Natural killer cell (primary cell): Measurements from ENCODE around the gene CAST. TPM values are rescaled to one million over a fixed set of nuclear protein-coding genes. Genes with fewer than 3 reads are reported as not detected.
A peak's percentile ranks its signal among the peaks of the same experiment; 100 is the strongest.

ENCODE experiments used
- ATAC-seq, 3 donors: fragments of 150-1000 bp in 2 of 3; fragments of 200-7000 bp in 1 of 3; cut with Tn5 transposase; 1 replicate in 1 of 3; 2 replicates in 2 of 3; pipeline ENCODE4 v1.10.0; 2021; ENCODE audit warnings: mild to moderate bottlenecking in 2 of 3, moderate library complexity in 2 of 3
- DNase-seq, 2 donors: peaks; one replicate each; pipeline versions ENCODE4 v3.0.0 to v3.0.0-alpha.2; 2013 to 2021; ENCODE audit warnings: mixed read lengths in 1 of 2
- H3K27ac ChIP-seq: one replicate; pipeline ENCODE4 v1.5.1; 2013; ENCODE audit warnings: mild to moderate bottlenecking, low read length
- H3K27me3 ChIP-seq: one replicate; pipeline ENCODE4 v1.6.1; 2013; ENCODE audit warnings: low read length; ENCODE audit not compliant: control insufficient read depth, insufficient read depth
- H3K36me3 ChIP-seq: one replicate; pipeline ENCODE4 v1.6.1; 2013; ENCODE audit warnings: low read length; ENCODE audit not compliant: control insufficient read depth, insufficient read depth
- H3K4me1 ChIP-seq: one replicate; pipeline ENCODE4 v1.6.1; 2013; ENCODE audit warnings: low read length; ENCODE audit not compliant: control insufficient read depth, insufficient read depth
- H3K4me3 ChIP-seq: one replicate; pipeline ENCODE4 v1.5.1; 2013; ENCODE audit warnings: low read length
- H3K9me3 ChIP-seq: one replicate; pipeline ENCODE4 v1.6.1; 2013; ENCODE audit warnings: low read length; ENCODE audit not compliant: control insufficient read depth, insufficient read depth
- H3K27ac Mint-ChIP-seq, 2 donors: one replicate each; pipeline ENCODE4 v1.8.0; 2022; ENCODE audit warnings: mild to moderate bottlenecking in 2 of 2, mixed read lengths in 2 of 2, moderate library complexity in 1 of 2
- H3K27me3 Mint-ChIP-seq, 2 donors: one replicate each; pipeline ENCODE4 v1.8.0; 2022; ENCODE audit warnings: low read depth in 2 of 2, mixed read lengths in 2 of 2
- H3K36me3 Mint-ChIP-seq: one replicate; pipeline ENCODE4 v1.8.0; 2022; ENCODE audit warnings: mixed read lengths
- H3K4me1 Mint-ChIP-seq, 2 donors: one replicate each; pipeline ENCODE4 v1.8.0; 2022; ENCODE audit warnings: mixed read lengths in 2 of 2
- H3K4me3 Mint-ChIP-seq: one replicate; pipeline ENCODE4 v1.8.0; 2022; ENCODE audit warnings: mild to moderate bottlenecking, moderate library complexity, mixed read lengths
- H3K9me3 Mint-ChIP-seq, 2 donors: one replicate each; pipeline ENCODE4 v1.8.0; 2022; ENCODE audit warnings: mixed read lengths in 2 of 2
- CTCF ChIP-seq: fragments of 200-600 bp; IDR thresholded peaks from one replicate; pipeline ENCODE4 v1.8.0; 2022; ENCODE audit warnings: antibody characterized with exemption
- WGBS: methylation state at CpG from one replicate; pipeline ENCODE4 v1.1.7; 2013; ENCODE audit warnings: missing lambda C conversion rate; ENCODE audit not compliant: insufficient coverage; 5-methylcytosine and 5-hydroxymethylcytosine counted together
- intact Hi-C: fragments of 100-400 bp; cut with micrococcal nuclease; formaldehyde crosslinking; loops from one replicate; pipeline ENCODE4 v1.14.2; 2022
- total RNA-seq, 4 donors: library from RNA; stranded (reverse); fragments of 120-200 nt in 1 of 4; gene quantifications; one replicate each; pipeline versions ENCODE4 v1.2.3 to v1.2.4, GENCODE V29; 2013 to 2022

CAST gene
- total RNA-seq, 3 donors from 2014 or later (not counting 1 experiment from before 2014, with no cell fraction given), result 364 to 414 (median 376) TPM

DNA sequence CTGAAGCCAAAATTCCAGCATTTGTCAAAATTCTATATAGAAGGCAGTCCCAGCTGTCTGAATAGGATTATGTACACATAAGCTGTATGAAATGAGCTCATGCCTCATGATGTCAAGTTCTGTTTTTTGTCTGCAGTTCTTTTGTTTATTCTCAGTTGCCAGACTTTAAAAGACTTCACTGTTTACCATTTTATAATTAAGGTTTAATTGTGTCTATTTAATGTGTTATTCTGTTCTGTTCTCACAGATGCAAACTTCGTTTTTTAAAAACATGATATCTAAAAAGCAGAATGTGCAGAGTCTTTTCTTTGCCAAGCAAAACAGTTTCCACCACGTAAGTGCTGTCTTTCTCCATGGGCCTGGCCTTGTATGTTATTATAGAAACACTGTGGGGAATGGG lies 114.4 kb downstream of the CAST start:
- intact Hi-C loops, result loop anchor here (10.0 kb wide), 1 partner anchor 248 kb away; no protein-coding TSS in a partner anchor
- no peak for ATAC-seq
- no peak overlapping the region for H3K27ac ChIP-seq

DNA sequence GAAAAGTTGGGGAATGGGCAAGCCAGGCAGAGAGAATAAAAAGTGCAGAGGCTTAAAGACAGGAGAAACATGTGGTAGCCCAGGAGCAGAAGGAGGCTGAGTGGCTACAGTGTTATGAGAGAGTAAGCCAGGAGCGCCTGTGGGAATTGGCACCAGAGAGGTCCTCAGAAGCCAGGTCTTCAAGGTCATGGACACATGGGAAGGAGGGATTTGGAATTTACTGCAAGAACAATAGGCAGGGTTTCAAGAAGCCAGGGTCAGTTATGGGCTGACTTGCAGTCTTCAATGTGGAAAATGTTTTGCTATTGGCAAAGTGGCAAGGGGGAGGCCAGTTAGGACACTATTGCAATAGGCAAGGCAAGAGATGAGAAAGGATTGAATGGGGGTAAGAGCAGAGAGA lies 116.2 kb downstream of the CAST start:
- Histone ChIP-seq H3K4me3 (no peak overlapping the region), H3K4me1 (no peaks in the 10 kb centered on the region), H3K9me3 (no peaks in the 10 kb centered on the region), H3K36me3 (peaks cover 95% of the 10 kb centered on the region), H3K27ac (no peak overlapping the region), H3K27me3 (no peaks in the 10 kb centered on the region)
- WGBS, result 92% methylated on average over 1 of the region's 1 CpG
- Mint-ChIP-seq H3K27me3 (no peaks in the 10 kb centered on the region), H3K36me3 (peaks cover 29% of the 10 kb centered on the region), H3K27ac (peak overlapping the region; percentile 24 to 66), H3K9me3 (no peaks in the 10 kb centered on the region), H3K4me1 (peaks cover 5 to 11% of the 10 kb centered on the region in 2 donors), H3K4me3 (no peak overlapping the region)
- TF ChIP-seq CTCF, result no peak
- DNase-seq (no peak), ATAC-seq (no peak)
- intact Hi-C loops, result loop anchor here (10.0 kb wide), 1 partner anchor 246 kb away; no protein-coding TSS in a partner anchor

More for the DNA sequence above, 114.4 kb downstream of the CAST start:
- Histone ChIP-seq H3K27me3 (no peaks in the 10 kb centered on the region), H3K4me1 (no peaks in the 10 kb centered on the region), H3K4me3 (no peak overlapping the region), H3K9me3 (no peaks in the 10 kb centered on the region), H3K36me3 (peaks cover 96% of the 10 kb centered on the region)
- no peak for TF ChIP-seq CTCF
- Mint-ChIP-seq H3K9me3 (no peaks in the 10 kb centered on the region), H3K4me3 (no peak overlapping the region), H3K27me3 (no peaks in the 10 kb centered on the region), H3K4me1 (peaks cover 6 to 12% of the 10 kb centered on the region in 2 donors), H3K27ac (peak overlapping the region in 1 of 2 donors; percentile 24), H3K36me3 (peaks cover 30% of the 10 kb centered on the region)
- WGBS, result 100% methylated on average over 2 of the region's 2 CpGs
- DNase-seq, result no peak

DNA sequence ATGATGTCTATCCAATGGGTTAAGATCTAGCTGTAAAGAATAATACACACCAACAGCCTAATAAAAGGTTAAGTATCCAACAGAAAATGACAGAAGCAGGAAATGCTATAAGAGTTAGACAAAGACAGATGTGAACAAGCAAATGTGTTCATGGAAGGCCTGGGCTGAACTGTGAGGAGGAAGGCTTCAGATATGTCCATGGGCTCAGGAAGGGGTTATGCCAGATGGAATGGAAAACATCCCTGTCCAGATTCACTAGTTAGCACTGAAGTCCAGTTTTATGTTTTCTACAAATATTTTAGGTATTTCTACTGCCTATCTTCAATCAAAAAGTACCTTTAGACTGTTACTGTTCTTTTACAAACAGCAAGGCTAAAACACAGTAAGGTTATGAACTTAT lies 118.5 kb downstream of the CAST start:
- Mint-ChIP-seq H3K4me3 (no peak overlapping the region), H3K27me3 (no peaks in the 10 kb centered on the region), H3K9me3 (no peaks in the 10 kb centered on the region), H3K4me1 (peaks cover 5 to 11% of the 10 kb centered on the region in 2 donors), H3K36me3 (peaks cover 19% of the 10 kb centered on the region), H3K27ac (peak overlapping the region; percentile 24 to 72)
- ATAC-seq, result no peak
- DNase-seq, result no peak
- TF ChIP-seq CTCF, result no peak
- Histone ChIP-seq H3K4me1 (no peaks in the 10 kb centered on the region), H3K27ac (no peak overlapping the region), H3K27me3 (no peaks in the 10 kb centered on the region), H3K9me3 (no peaks in the 10 kb centered on the region), H3K4me3 (no peak overlapping the region), H3K36me3 (peaks cover 92% of the 10 kb centered on the region)
- intact Hi-C loops, result no loop called here
